ENCODE data around the gene XYLT1. TPM values are rescaled to one million over a fixed set of nuclear protein-coding genes. Genes with fewer than 3 reads are reported as not detected.

The XYLT1 gene
- total RNA-seq, 2 experiments from 2014 or later: 59.4 to 60.4 TPM

DNA sequence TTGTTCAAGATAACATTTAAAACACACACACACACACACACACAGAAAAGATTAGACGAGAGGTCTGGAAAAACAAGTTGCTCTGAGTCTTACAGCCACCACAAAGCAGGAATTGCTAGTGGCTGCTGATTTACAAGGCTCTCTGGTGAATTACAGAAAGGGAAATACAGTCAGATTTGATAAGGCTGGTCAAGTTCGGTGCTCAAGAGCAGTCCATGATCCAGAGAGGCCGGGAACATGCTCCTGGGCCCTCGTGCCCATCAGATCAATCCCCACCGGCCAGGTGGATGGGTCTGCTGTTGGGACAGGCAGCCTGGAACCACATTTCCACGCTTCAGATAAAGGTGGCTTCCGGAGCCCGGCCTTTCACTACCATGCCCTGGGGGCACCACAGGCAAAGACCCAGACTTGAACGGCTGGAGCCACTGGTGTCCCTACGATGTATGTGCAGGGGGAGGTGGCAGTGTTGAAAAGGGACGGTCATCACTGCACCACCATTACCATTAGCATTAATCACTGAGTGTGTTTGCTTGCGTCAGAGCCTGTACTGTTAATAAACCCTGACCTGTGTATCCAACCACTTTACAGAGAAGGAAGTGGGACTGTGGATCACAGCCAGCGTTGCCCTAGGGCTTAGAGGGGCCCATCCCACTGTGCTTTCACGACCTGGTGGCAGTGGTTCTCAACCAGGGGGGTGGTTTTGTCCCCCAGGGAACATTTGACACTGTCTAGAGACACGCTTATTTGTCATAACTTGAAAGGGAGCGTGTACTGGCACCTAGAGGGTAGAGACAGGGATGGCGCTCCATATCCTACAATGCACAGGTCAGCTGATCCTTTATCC lies 95.1 kb downstream of the XYLT1 start:
- peaks cover 51% of the 10 kb centered on the region for H3K36me3 Mint-ChIP-seq (ENCODE audit: low read depth)
- DNase-seq: no peak
- H3K27ac Mint-ChIP-seq: no peak overlapping the region
- no peak for ATAC-seq
- H3K27me3 Mint-ChIP-seq (ENCODE audit: low read depth): no peaks in the 10 kb centered on the region
- ChIA-PET POLR2A (no interaction called here), CTCF (interaction anchor here (1.1 kb wide), 1 partner anchor 114 kb away, joined by 3 read pairs; no protein-coding TSS in a partner anchor)
- no peaks in the 10 kb centered on the region for H3K9me3 Mint-ChIP-seq (ENCODE audit: insufficient read depth)
- H3K4me3 Mint-ChIP-seq: no peak overlapping the region
- peaks cover 74% of the 10 kb centered on the region for H3K4me1 Mint-ChIP-seq (ENCODE audit: low read depth)

DNA sequence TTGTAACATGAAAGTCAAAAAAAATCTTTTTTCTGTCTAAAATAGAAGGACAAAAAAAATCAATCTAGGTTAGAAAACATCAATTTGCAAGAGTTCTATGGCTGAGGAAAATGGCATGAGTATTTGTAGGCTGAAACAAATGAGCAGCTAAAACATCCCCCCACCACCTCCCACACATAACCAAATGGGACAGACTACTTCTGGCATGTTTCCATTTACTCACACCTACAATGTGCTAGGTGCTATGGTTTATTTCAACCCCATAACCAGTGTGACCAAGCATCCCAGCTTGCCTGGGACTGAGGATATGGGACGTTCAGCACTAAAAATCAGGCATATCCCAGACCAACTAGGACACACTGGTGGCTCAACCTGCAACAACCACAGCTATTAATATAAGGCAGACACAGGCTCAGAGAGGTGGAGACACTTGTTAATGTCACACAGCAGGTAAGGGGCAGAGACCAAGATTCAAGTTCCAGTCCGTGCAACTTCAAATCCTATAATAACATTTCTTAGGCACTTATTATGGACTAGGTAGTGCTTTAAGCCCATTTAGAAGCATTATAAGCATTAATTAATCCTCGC lies 96.0 kb downstream of the XYLT1 start:
- CTCF ChIA-PET: no interaction called here
- Mint-ChIP-seq H3K27me3 (ENCODE audit: low read depth) (no peaks in the 10 kb centered on the region), H3K4me1 (ENCODE audit: low read depth) (peaks cover 77% of the 10 kb centered on the region), H3K36me3 (ENCODE audit: low read depth) (peaks cover 55% of the 10 kb centered on the region), H3K27ac (peak overlapping the region; percentile 4), H3K9me3 (ENCODE audit: insufficient read depth) (no peaks in the 10 kb centered on the region), H3K4me3 (no peak overlapping the region)
- no peak for ATAC-seq
- no peak for DNase-seq
- POLR2A ChIA-PET: no interaction called here

DNA sequence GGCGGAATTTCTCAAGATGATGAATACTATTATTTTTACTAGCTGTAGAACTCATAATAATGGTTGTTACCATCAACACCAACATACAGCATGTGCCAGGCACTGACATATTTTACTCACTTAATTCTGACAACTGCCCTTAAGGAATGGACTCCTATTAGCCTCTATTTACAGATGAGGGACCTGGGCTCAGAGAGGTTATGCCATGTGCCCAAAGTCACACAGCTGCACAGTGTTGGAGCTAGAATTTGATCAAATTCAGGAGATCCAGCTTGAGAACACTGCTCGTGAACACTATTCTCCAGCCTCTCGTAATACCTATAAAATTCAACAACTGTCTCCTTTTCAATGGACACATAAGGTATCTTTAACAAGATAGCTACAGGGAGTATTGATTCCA lies 97.2 kb downstream of the XYLT1 start:
- peaks cover 81% of the 10 kb centered on the region for H3K4me1 Mint-ChIP-seq (ENCODE audit: low read depth)
- CTCF ChIA-PET: interaction anchor here (5.2 to 13.3 kb wide), 2 partner anchors 27 to 95 kb away, joined by 25 to 142 read pairs; no protein-coding TSS in a partner anchor
- H3K27ac Mint-ChIP-seq: no peak overlapping the region
- no peak overlapping the region for H3K4me3 Mint-ChIP-seq
- peaks cover 51% of the 10 kb centered on the region for H3K36me3 Mint-ChIP-seq (ENCODE audit: low read depth)
- no peaks in the 10 kb centered on the region for H3K27me3 Mint-ChIP-seq (ENCODE audit: low read depth)
- DNase-seq (no peak), ATAC-seq (no peak)
- no peaks in the 10 kb centered on the region for H3K9me3 Mint-ChIP-seq (ENCODE audit: insufficient read depth)
- POLR2A ChIA-PET: no interaction called here

DNA sequence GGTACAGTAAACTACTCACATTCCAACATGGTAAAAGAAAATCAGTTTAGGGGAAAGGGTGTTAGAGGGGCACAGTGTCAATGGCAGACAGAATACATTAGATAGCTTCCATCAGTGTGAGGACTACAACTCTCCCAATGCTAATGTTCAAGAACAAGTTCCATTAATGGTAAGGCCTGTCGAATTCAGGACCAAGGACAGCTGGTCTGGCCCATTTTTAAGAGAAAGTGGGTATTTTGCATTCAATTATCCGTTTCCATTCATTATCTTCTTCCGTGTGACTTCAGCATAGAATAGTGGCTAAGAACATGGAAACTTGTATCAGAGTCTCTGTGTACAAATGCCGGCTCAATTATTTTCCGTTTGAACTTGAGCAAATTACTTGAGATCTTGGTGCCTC lies 98.4 kb downstream of the XYLT1 start:
- peaks cover under 1% of the 10 kb centered on the region for H3K9me3 Mint-ChIP-seq (ENCODE audit: insufficient read depth)
- ATAC-seq (no peak), DNase-seq (no peak)
- peaks cover 81% of the 10 kb centered on the region for H3K4me1 Mint-ChIP-seq (ENCODE audit: low read depth)
- peak overlapping the region; percentile 28 for H3K27ac Mint-ChIP-seq
- CTCF ChIA-PET: interaction anchor here (2.1 to 13.3 kb wide), 3 partner anchors 26 to 96 kb away, joined by 8 to 142 read pairs (median 25); no protein-coding TSS in a partner anchor
- H3K36me3 Mint-ChIP-seq (ENCODE audit: low read depth): peaks cover 53% of the 10 kb centered on the region
- H3K27me3 Mint-ChIP-seq (ENCODE audit: low read depth): no peaks in the 10 kb centered on the region
- no peak overlapping the region for H3K4me3 Mint-ChIP-seq
- POLR2A ChIA-PET: interaction anchor here (0.6 to 3.4 kb wide), 3 partner anchors 26 to 97 kb away, joined by 3 to 49 read pairs (median 3); no protein-coding TSS in a partner anchor

DNA sequence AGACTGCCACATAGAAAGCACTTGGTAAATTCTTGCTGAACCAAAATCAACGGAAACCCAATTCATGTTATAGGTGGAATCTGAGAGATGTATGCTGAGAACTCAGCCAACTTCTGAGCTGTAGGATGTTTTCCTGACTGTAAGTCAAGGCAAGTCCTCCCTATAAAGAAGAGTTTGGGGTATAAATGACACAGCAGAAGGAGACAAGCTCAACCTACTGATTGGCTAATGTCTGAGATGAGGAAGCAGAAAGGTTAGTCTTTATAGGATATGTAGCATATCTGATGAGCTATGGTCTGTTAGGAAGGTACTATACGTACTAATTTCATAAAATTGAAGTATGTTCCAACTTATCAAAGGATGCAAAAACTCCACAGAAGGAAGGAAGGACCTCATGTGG lies 99.5 kb downstream of the XYLT1 start:
- ChIA-PET POLR2A (interaction anchor here (0.9 to 3.4 kb wide), 6 partner anchors 12 to 98 kb away, joined by 3 to 49 read pairs (median 16); no protein-coding TSS in a partner anchor), CTCF (interaction anchor here (1.0 to 13.3 kb wide), 6 partner anchors 9 to 97 kb away, joined by 3 to 142 read pairs (median 16); no protein-coding TSS in a partner anchor)
- no peak overlapping the region for H3K4me3 Mint-ChIP-seq
- ATAC-seq (no peak), DNase-seq (no peak)
- peaks cover 58% of the 10 kb centered on the region for H3K36me3 Mint-ChIP-seq (ENCODE audit: low read depth)
- H3K4me1 Mint-ChIP-seq (ENCODE audit: low read depth): peaks cover 88% of the 10 kb centered on the region
- peak overlapping the region; percentile 99 for H3K27ac Mint-ChIP-seq
- peaks cover 5% of the 10 kb centered on the region for H3K9me3 Mint-ChIP-seq (ENCODE audit: insufficient read depth)
- no peaks in the 10 kb centered on the region for H3K27me3 Mint-ChIP-seq (ENCODE audit: low read depth)

DNA sequence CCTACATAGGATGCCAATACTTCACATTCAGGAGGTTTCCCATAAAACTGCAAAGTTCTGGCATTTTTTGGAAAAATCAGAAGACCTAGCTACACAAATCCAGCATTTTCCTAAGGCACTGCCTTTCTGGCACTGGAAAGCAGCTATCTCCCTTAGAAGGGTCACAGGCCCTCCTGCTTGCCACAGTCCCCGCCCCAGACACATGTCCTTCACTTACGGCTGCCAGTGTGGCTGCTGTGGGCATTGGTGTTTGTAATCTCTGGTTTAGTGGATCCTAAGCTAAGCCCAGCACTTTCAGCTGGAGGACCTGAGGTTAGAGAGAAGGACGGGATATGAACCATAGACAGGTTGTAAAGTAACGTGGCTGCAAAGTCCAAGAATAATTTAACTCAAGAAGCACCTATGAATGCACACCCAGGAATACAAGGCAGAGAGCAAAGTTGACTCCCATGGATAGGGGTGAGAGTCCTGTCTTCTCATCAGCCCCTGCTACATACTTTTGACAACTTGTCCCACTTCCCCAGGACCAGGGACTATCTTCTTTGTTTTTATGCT lies 100.0 kb downstream of the XYLT1 start:
- peaks cover 90% of the 10 kb centered on the region for H3K4me1 Mint-ChIP-seq (ENCODE audit: low read depth)
- peaks cover 5% of the 10 kb centered on the region for H3K9me3 Mint-ChIP-seq (ENCODE audit: insufficient read depth)
- DNase-seq: peak; percentile 35
- CTCF ChIA-PET: interaction anchor here (1.0 to 13.3 kb wide), 6 partner anchors 9 to 98 kb away, joined by 3 to 142 read pairs (median 16); no protein-coding TSS in a partner anchor
- peak overlapping the region; percentile 99 for H3K27ac Mint-ChIP-seq
- POLR2A ChIA-PET: interaction anchor here (0.9 to 3.4 kb wide), 14 partner anchors 8 to 98 kb away, joined by 3 to 49 read pairs (median 7); no protein-coding TSS in a partner anchor
- no peaks in the 10 kb centered on the region for H3K27me3 Mint-ChIP-seq (ENCODE audit: low read depth)
- ATAC-seq: no peak
- peaks cover 63% of the 10 kb centered on the region for H3K36me3 Mint-ChIP-seq (ENCODE audit: low read depth)
- peak overlapping the region; percentile 80 for H3K4me3 Mint-ChIP-seq

DNA sequence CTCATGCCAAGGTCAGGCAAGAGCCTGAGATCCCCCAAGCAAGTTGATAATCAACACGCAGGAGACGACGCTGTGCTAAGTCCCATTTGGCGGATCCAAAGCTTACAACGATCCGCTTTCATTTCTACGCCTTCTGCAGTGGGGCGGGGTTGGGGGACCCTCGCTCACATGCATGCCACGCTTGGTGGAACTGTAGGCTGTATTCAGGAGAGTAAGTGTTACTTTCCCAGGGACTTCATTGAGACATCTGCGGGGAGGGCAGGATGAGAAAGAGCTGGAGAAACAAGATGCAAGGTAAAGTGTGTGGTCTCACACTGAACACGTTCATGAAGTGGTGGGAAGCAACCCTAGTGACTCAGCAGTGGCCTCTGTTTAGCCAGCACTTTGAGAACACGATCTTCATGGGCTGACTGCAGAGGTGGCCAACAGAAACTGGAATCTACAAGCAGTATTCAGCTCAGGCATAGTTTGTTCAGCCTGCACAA lies 100.5 kb downstream of the XYLT1 start:
- ATAC-seq (peak; percentile 6), DNase-seq (peak; percentile 51)
- no peaks in the 10 kb centered on the region for H3K27me3 Mint-ChIP-seq (ENCODE audit: low read depth)
- peaks cover 66% of the 10 kb centered on the region for H3K36me3 Mint-ChIP-seq (ENCODE audit: low read depth)
- ChIA-PET CTCF (interaction anchor here (1.2 to 13.3 kb wide), 7 partner anchors 11 to 158 kb away, joined by 3 to 142 read pairs (median 21); no protein-coding TSS in a partner anchor), POLR2A (interaction anchor here (1.0 to 3.4 kb wide), 13 partner anchors 8 to 98 kb away, joined by 3 to 49 read pairs (median 7); no protein-coding TSS in a partner anchor)
- peak overlapping the region; percentile 99 for H3K27ac Mint-ChIP-seq
- H3K4me1 Mint-ChIP-seq (ENCODE audit: low read depth): peaks cover 91% of the 10 kb centered on the region
- peaks cover 5% of the 10 kb centered on the region for H3K9me3 Mint-ChIP-seq (ENCODE audit: insufficient read depth)
- H3K4me3 Mint-ChIP-seq: peak overlapping the region; percentile 80

DNA sequence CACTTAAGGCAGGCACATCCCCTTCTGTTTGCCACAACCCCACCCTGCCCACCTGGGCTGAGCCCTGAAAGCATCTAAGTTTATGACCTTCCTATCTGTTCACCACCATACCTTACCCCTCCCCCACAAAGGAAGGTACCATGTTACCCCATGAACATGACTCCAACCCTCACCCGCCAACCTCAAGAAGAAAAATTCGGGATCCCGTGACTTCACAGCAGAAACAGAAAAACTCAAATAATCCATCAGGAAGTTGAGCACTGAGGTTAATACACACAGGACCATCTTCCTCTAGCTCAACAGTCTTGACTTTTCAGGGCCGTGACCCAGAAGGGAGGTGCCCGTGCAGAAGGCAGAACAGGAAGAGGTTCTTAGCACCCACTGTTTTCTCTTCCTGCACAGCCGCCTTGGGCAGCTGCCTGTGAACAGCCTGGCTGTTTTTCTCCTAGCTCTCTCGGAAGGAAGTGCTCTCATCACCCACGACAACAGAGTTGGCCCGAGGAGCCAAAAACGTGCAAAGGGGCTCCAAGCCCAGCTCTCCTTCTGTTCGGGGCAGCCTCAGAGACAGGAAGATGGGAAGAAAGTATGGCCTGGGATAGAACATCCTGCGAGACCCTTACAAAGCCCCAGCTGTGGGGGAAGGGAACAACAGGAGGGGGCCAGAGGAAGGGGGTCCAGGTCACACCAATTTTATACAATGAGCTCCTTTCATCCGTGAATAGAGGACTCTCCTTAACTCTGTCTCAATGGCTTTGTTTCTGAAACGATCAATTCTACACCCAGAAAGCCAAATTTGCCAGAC lies 101.1 kb downstream of the XYLT1 start:
- H3K4me3 Mint-ChIP-seq: peak overlapping the region; percentile 80
- CTCF ChIA-PET: interaction anchor here (0.8 to 13.3 kb wide), 10 partner anchors 10 to 157 kb away, joined by 3 to 142 read pairs (median 6); no protein-coding TSS in a partner anchor
- DNase-seq: peak; percentile 88
- peak overlapping the region; percentile 99 for H3K27ac Mint-ChIP-seq
- peaks cover 5% of the 10 kb centered on the region for H3K9me3 Mint-ChIP-seq (ENCODE audit: insufficient read depth)
- POLR2A ChIA-PET: interaction anchor here (0.5 to 3.4 kb wide), 17 partner anchors 9 to 311 kb away, joined by 3 to 49 read pairs (median 4); no protein-coding TSS in a partner anchor
- H3K27me3 Mint-ChIP-seq (ENCODE audit: low read depth): no peaks in the 10 kb centered on the region
- peak; percentile 85 for ATAC-seq
- H3K4me1 Mint-ChIP-seq (ENCODE audit: low read depth): peaks cover 93% of the 10 kb centered on the region
- H3K36me3 Mint-ChIP-seq (ENCODE audit: low read depth): peaks cover 69% of the 10 kb centered on the region

DNA sequence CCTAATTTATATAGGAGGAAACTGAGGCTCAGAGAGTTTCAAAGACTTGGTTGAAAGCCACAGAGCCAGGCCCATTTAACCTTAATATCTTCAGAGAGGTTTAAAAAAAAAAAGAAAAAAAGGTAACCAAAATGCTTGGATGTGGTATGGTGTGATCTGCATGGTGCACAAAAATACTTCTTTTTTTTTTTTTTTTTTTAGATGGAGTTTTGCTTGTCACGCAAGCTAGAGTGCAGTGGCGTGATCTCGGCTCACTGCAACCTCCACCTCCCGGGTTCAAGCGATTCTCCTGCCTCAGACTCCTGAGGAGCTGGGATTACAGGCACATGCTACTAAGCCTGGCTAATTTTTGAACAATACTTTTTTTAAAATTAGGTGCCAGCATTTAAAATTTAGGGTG lies 101.8 kb downstream of the XYLT1 start:
- POLR2A ChIA-PET: interaction anchor here (0.7 to 3.4 kb wide), 10 partner anchors 9 to 310 kb away, joined by 3 to 49 read pairs (median 12); no protein-coding TSS in a partner anchor
- CTCF ChIA-PET: interaction anchor here (1.0 to 13.3 kb wide), 9 partner anchors 10 to 156 kb away, joined by 3 to 142 read pairs (median 6); no protein-coding TSS in a partner anchor
- peak overlapping the region; percentile 99 for H3K27ac Mint-ChIP-seq
- peak overlapping the region; percentile 80 for H3K4me3 Mint-ChIP-seq
- ATAC-seq: peak; percentile 35
- H3K9me3 Mint-ChIP-seq (ENCODE audit: insufficient read depth): peaks cover 5% of the 10 kb centered on the region
- H3K4me1 Mint-ChIP-seq (ENCODE audit: low read depth): peaks cover 93% of the 10 kb centered on the region
- H3K27me3 Mint-ChIP-seq (ENCODE audit: low read depth): no peaks in the 10 kb centered on the region
- peak; percentile 60 for DNase-seq
- H3K36me3 Mint-ChIP-seq (ENCODE audit: low read depth): peaks cover 67% of the 10 kb centered on the region

DNA sequence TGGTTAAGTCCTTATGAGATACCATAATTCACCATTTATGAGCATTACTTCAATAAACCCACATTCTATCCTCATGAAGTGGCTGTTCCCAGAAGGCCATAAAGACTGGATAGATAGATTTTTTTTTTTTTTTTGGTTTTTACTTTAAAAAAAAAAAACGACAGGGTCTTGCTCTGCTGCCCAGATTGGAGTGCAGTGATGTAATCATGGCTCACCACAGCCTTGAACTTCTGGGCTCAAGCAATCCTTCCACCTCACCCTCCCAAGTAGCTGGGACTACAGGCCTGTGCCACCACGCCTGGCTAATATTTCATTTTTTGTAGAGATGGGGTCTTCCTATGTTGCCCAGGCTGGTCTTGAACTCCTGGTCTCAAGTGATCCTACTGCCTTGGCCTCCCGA lies 102.3 kb downstream of the XYLT1 start:
- H3K4me3 Mint-ChIP-seq: peak overlapping the region; percentile 80
- H3K27ac Mint-ChIP-seq: peak overlapping the region; percentile 99
- ChIA-PET CTCF (interaction anchor here (1.4 to 13.3 kb wide), 4 partner anchors 9 to 48 kb away, joined by 4 to 142 read pairs (median 22); no protein-coding TSS in a partner anchor), POLR2A (interaction anchor here (1.1 to 5.5 kb wide), 5 partner anchors 9 to 100 kb away, joined by 3 to 41 read pairs (median 17); no protein-coding TSS in a partner anchor)
- ATAC-seq (peak; percentile 1), DNase-seq (peak; percentile 48)
- H3K4me1 Mint-ChIP-seq (ENCODE audit: low read depth): peaks cover 95% of the 10 kb centered on the region
- peaks cover 65% of the 10 kb centered on the region for H3K36me3 Mint-ChIP-seq (ENCODE audit: low read depth)
- H3K9me3 Mint-ChIP-seq (ENCODE audit: insufficient read depth): peaks cover 5% of the 10 kb centered on the region
- H3K27me3 Mint-ChIP-seq (ENCODE audit: low read depth): no peaks in the 10 kb centered on the region

Data from activated CD8-positive, alpha-beta T cell treated with anti-CD3 and anti-CD28 coated beads, Interleukin-2, amount 10 ng/mL, durations not matched to agents 7 days and 5 days (primary cell).